ENCODE results near the gene TIGAR. TPM values are rescaled to one million over a fixed set of nuclear protein-coding genes. Genes with fewer than 3 reads are reported as not detected.

Gene TIGAR
- polyA plus RNA-seq, 3 donors = 5.5 to 16.0 (median 11.0) TPM

- intact Hi-C loops (cut with micrococcal nuclease) = no loop called here
- no peak overlapping the region for H3K4me2 ChIP-seq (replicated peaks; ENCODE audit: extremely low read depth, low read length, poor library complexity, severe bottlenecking)
Observed at GRCh38 chr12:4280351-4281163, 40.5 kb upstream of the TIGAR start.

More at GRCh38 chr12:4280351-4281163, 40.5 kb upstream of the TIGAR start:
- Mint-ChIP-seq H3K4me3 (no peak overlapping the region), H3K9me3 (peaks cover 0 to 1% (median 0%) of the 10 kb centered on the region in 7 donors), H3K27me3 (ENCODE audit: low read depth in 3 of 3) (peaks cover 3 to 9% (median 6%) of the 10 kb centered on the region in 3 donors), H3K4me1 (peaks cover 45% of the 10 kb centered on the region), H3K27ac (peak overlapping the region in 5 of 7 donors; percentile 21 to 72 (median 46)), H3K36me3 (peaks cover 60 to 70% of the 10 kb centered on the region in 2 donors)
- peaks cover 5% of the 10 kb centered on the region for H4K20me1 ChIP-seq (ENCODE audit: insufficient read depth, low read length)
- DNase-seq = no peak
- peaks cover 27 to 47% of the 10 kb centered on the region in 2 donors for H3K36me3 ChIP-seq (replicated peaks in 1 of 2; ENCODE audit: control insufficient read depth in 1 of 2, insufficient read depth in 2 of 2, low read length in 2 of 2)
- no peak overlapping the region for H3K4me3 ChIP-seq (replicated peaks in 1 of 3; ENCODE audit: low read depth in 2 of 3, low read length in 3 of 3)
- peaks cover 3 to 8% of the 10 kb centered on the region in 2 donors for H3K27me3 ChIP-seq (ENCODE audit: control insufficient read depth in 2 of 2, insufficient read depth in 2 of 2, low read length in 2 of 2)
- no peaks in the 10 kb centered on the region for H3K9me3 ChIP-seq (replicated peaks in 1 of 2; ENCODE audit: control insufficient read depth in 1 of 2, insufficient read depth in 1 of 2, low read length in 2 of 2)
- H3K9ac ChIP-seq (ENCODE audit: insufficient read depth, low read length, poor library complexity, severe bottlenecking) = no peak overlapping the region
- WGBS (ENCODE audit: insufficient coverage) = 91% methylated on average over 10 of the region's 15 CpGs
- no peak overlapping the region for H3K27ac ChIP-seq (ENCODE audit: low read depth in 1 of 2, low read length in 2 of 2)
- H2AFZ ChIP-seq (ENCODE audit: insufficient read depth, low read depth, low read length, poor library complexity, severe bottlenecking) = no peak overlapping the region
- H3K4me1 ChIP-seq (ENCODE audit: control insufficient read depth in 1 of 2, insufficient read depth in 2 of 2, low read length in 2 of 2) = peaks cover 23 to 42% of the 10 kb centered on the region in 2 donors
- H3K79me2 ChIP-seq (ENCODE audit: insufficient read depth, low read length) = peaks cover 11% of the 10 kb centered on the region
- no peak for TF ChIP-seq CTCF (IDR thresholded peaks at IDR 0.05)

Measured in CD14-positive monocyte (primary cell).